Raji (cell line): ENCODE data around the gene WWC2.

Source experiments
- POLR2A ChIP-seq: IDR thresholded peaks from 2 replicates; pipeline ENCODE4 v1.6.1; 2011; ENCODE audit warnings: low read depth, low read length, control low read depth; ENCODE audit not compliant: insufficient read depth

The WWC2 gene

GRCh38 chr4:183129675-183130074, 30.6 kb downstream of the WWC2 start:
- no peak for TF ChIP-seq POLR2A

- no peak for TF ChIP-seq POLR2A
Observed at GRCh38 chr4:183130328-183131155, 31.5 kb downstream of the WWC2 start.

- no peak for TF ChIP-seq POLR2A
Observed at GRCh38 chr4:183132081-183132480, 33.0 kb downstream of the WWC2 start.

GRCh38 chr4:183132865-183133264, 33.8 kb downstream of the WWC2 start:
- TF ChIP-seq POLR2A = no peak

- TF ChIP-seq POLR2A = no peak
Observed at GRCh38 chr4:183136855-183137254, 37.8 kb downstream of the WWC2 start.

- TF ChIP-seq POLR2A = no peak
Observed at GRCh38 chr4:183139058-183139750, 40.1 kb downstream of the WWC2 start.

- no peak for TF ChIP-seq POLR2A
Observed at GRCh38 chr4:183139972-183140570, 41.0 kb downstream of the WWC2 start.

- no peak for TF ChIP-seq POLR2A
Observed at GRCh38 chr4:183140911-183141320, 41.9 kb downstream of the WWC2 start.

- TF ChIP-seq POLR2A = no peak
Observed at GRCh38 chr4:183141997-183142396, 42.9 kb downstream of the WWC2 start.

GRCh38 chr4:183142571-183143550, 43.8 kb downstream of the WWC2 start:
- TF ChIP-seq POLR2A = no peak

- no peak for TF ChIP-seq POLR2A
Observed at GRCh38 chr4:183144787-183145186, 45.7 kb downstream of the WWC2 start.

- TF ChIP-seq POLR2A = no peak
Observed at GRCh38 chr4:183145773-183146172, 46.7 kb downstream of the WWC2 start.

GRCh38 chr4:183146478-183146877, 47.4 kb downstream of the WWC2 start:
- TF ChIP-seq POLR2A = no peak

- TF ChIP-seq POLR2A = no peak
Observed at GRCh38 chr4:183147196-183147595, 48.1 kb downstream of the WWC2 start.

GRCh38 chr4:183147983-183148382, 48.9 kb downstream of the WWC2 start:
- TF ChIP-seq POLR2A = no peak
